Measurements from ENCODE around the gene GRIP2.

DNA sequence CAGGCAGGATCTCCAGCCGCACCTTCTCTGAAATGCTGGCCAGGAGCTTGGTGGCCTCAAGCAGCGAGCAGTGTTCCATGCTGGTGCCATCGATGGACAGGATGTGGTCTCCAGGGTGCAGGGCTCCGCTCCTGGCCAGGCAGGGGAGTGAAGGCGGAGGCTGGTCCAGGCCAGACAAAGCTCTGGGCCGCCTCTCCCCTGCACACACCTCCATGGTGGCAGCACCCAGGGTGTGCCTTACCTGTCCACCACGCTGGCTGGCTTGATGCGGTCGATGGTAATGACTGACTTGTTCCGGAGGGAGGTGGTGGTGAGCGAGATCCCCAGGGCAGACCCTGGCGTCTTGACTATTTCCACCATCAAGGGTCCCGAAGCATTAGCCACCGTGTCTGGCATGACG lies 20.0 kb downstream of the GRIP2 start:
- TF ChIP-seq SUZ12 (IDR thresholded peaks at IDR 0.05; ENCODE audit: extremely low read depth, insufficient read depth, insufficient read length) = no peak
- no peak for TF ChIP-seq ZNF274 (IDR thresholded peaks at IDR 0.05; ENCODE audit: low read depth, low read length)
